HG03103 (cell line): Measurements from ENCODE around the gene RPS4Y1.
"Not testable (repeated sequence)": the region's sequence is repeated elsewhere in the genome, so short reads cannot be mapped to it uniquely, and the experiment has no call there.

Experiments used
- ATAC-seq: cut with Tn5 transposase; IDR thresholded peaks from one replicate; pipeline ENCODE4 v1.9.1; 2021; ENCODE audit warnings: low read depth; ENCODE audit not compliant: unreplicated experiment

Gene RPS4Y1

GRCh38 chrY:2841471-2841893, at the start of gene RPS4Y1:
RPS4Y1 (plus strand) TSS chrY:2841602; CDS start chrY:2841625, 23 bp downstream.
- peak; percentile 92 for ATAC-seq

- no peak for ATAC-seq
These were observed 44.4 kb upstream of the RPS4Y1 start for GRCh38 chrY:2796977-2797523.

- no peak for ATAC-seq
These were observed 43.4 kb upstream of the RPS4Y1 start for GRCh38 chrY:2797991-2798390.

GRCh38 chrY:2800246-2800645, 41.2 kb upstream of the RPS4Y1 start:
- ATAC-seq, result no peak

GRCh38 chrY:2817146-2817896, 24.1 kb upstream of the RPS4Y1 start:
- not testable (repeated sequence) for ATAC-seq

- no peak for ATAC-seq
These were observed 16.9 kb upstream of the RPS4Y1 start for GRCh38 chrY:2824471-2824870.

- no peak for ATAC-seq
These were observed 12.9 kb upstream of the RPS4Y1 start for GRCh38 chrY:2828497-2828896.

GRCh38 chrY:2835230-2835629, 6.2 kb upstream of the RPS4Y1 start:
- ATAC-seq, result no peak

GRCh38 chrY:2837078-2837477, 4.3 kb upstream of the RPS4Y1 start:
- ATAC-seq, result no peak

GRCh38 chrY:2837932-2838331, 3.5 kb upstream of the RPS4Y1 start:
- ATAC-seq, result no peak

- ATAC-seq, result no peak
These were observed 5.4 kb downstream of the RPS4Y1 start for GRCh38 chrY:2846791-2847190.

- ATAC-seq, result no peak
These were observed 7.0 kb downstream of the RPS4Y1 start for GRCh38 chrY:2848384-2848783.

GRCh38 chrY:2849368-2849767, 8.0 kb downstream of the RPS4Y1 start:
- no peak for ATAC-seq

- no peak for ATAC-seq
These were observed 12.9 kb downstream of the RPS4Y1 start for GRCh38 chrY:2854145-2854774.

GRCh38 chrY:2857068-2857467, 15.7 kb downstream of the RPS4Y1 start:
- no peak for ATAC-seq

- ATAC-seq, result no peak
These were observed 16.3 kb downstream of the RPS4Y1 start for GRCh38 chrY:2857686-2858085.

GRCh38 chrY:2859782-2860181, 18.4 kb downstream of the RPS4Y1 start:
- ATAC-seq, result no peak

GRCh38 chrY:2860511-2860910, 19.1 kb downstream of the RPS4Y1 start:
- ATAC-seq, result no peak

- no peak for ATAC-seq
These were observed 25.2 kb downstream of the RPS4Y1 start for GRCh38 chrY:2866581-2866980.

- no peak for ATAC-seq
These were observed 26.1 kb downstream of the RPS4Y1 start for GRCh38 chrY:2867469-2867868.

GRCh38 chrY:2868035-2868607, 26.7 kb downstream of the RPS4Y1 start:
- no peak for ATAC-seq

- ATAC-seq, result not testable (repeated sequence)
These were observed 30.8 kb downstream of the RPS4Y1 start for GRCh38 chrY:2872234-2872633.
